HepG2 (cell line): ENCODE measurements around the gene ZNF771. TPM values are rescaled to one million over a fixed set of nuclear protein-coding genes. Genes with fewer than 3 reads are reported as not detected.
A peak's percentile ranks its signal among the peaks of the same experiment; 100 is the strongest.

Experiments
- KDM4B ChIP-seq: sonication (generic); formaldehyde crosslinking; IDR thresholded peaks from 2 replicates; pipeline ENCODE4 v1.4.0; 2020; ENCODE audit warnings: missing genetic modification reagents
- MLXIP ChIP-seq: sonication (generic); formaldehyde crosslinking; IDR thresholded peaks from 2 replicates; pipeline ENCODE4 v1.9.0; 2021; ENCODE audit warnings: missing genetic modification reagents, borderline replicate concordance
- PAWR ChIP-seq: sonication (generic); formaldehyde crosslinking; IDR thresholded peaks from 2 replicates; pipeline ENCODE4 v1.4.0; 2020; ENCODE audit warnings: missing genetic modification reagents, mild to moderate bottlenecking, borderline replicate concordance
- SP2 ChIP-seq: sonication (generic); formaldehyde crosslinking; IDR thresholded peaks from 2 replicates; pipeline ENCODE4 v1.5.1; 2020; ENCODE audit warnings: mild to moderate bottlenecking, missing genetic modification reagents
- TFDP1 ChIP-seq: IDR thresholded peaks from 2 replicates; pipeline ENCODE4 v1.6.1; 2016; ENCODE audit warnings: missing compliant biosample characterization, missing genetic modification reagents, borderline replicate concordance
- ZNF280D ChIP-seq: sonication (generic); formaldehyde crosslinking; IDR thresholded peaks from 2 replicates; pipeline ENCODE4 v1.5.1; 2020; ENCODE audit warnings: mild to moderate bottlenecking, missing genetic modification reagents
- ZNF430 ChIP-seq: sonication (generic); formaldehyde crosslinking; IDR thresholded peaks from 2 replicates; pipeline ENCODE4 v1.9.0; 2021; ENCODE audit warnings: mild to moderate bottlenecking, missing genetic modification reagents
- ZNF567 ChIP-seq: sonication (generic); formaldehyde crosslinking; IDR thresholded peaks from 2 replicates; pipeline ENCODE4 v1.8.1; 2023; ENCODE audit warnings: mild to moderate bottlenecking, missing genetic modification reagents, borderline replicate concordance
- ZNF749 ChIP-seq: sonication (generic); formaldehyde crosslinking; IDR thresholded peaks from 2 replicates; pipeline ENCODE4 v1.8.0; 2022; ENCODE audit warnings: mild to moderate bottlenecking, missing genetic modification reagents, moderate library complexity, borderline replicate concordance
- polyA plus RNA-seq, 8 experiments: library from polyadenylated mRNA; depleted of rRNA in 3 of 8; stranded (reverse) in 7 of 8; unstranded in 1 of 8; fragments of >200 nt; fragmentation: Illumina TruSeq in 4 of 8; extraction: Trizol in 4 of 8; gene quantifications; 2 replicates each; pipeline versions ENCODE4 v1.2.1 to v1.2.3, GENCODE V29; 2011 to 2016; ENCODE audit warnings: low read depth in 4 of 8, missing spikeins in 1 of 8, mixed read lengths in 1 of 8; ENCODE audit not compliant: insufficient read depth in 1 of 8
- total RNA-seq, 5 experiments: library from RNA; depleted of rRNA; stranded (reverse); fragments of >200 nt; fragmentation: Illumina TruSeq; extraction: Trizol; gene quantifications; 2 replicates each; pipeline ENCODE4 v1.2.3, GENCODE V29; 2016; ENCODE audit warnings: low read depth in 1 of 5
- TF ChIP-seq, protein P1 (sequence below): sonication (generic); formaldehyde crosslinking; IDR thresholded peaks from 2 replicates; pipeline ENCODE4 v1.8.1; 2023; ENCODE audit warnings: missing genetic modification reagents, inconsistent platforms, borderline replicate concordance
- TF ChIP-seq, protein P2 (sequence below): sonication (generic); formaldehyde crosslinking; IDR thresholded peaks from 2 replicates; pipeline ENCODE4 v1.5.0; 2020; ENCODE audit warnings: mild to moderate bottlenecking, missing genetic modification reagents

Gene ZNF771
- total and polyA plus RNA-seq, 2 of the 13 experiments (the other 11 are each of a cell fraction or from before 2014, with no cell fraction given): 5.0 to 11.8 TPM

DNA sequence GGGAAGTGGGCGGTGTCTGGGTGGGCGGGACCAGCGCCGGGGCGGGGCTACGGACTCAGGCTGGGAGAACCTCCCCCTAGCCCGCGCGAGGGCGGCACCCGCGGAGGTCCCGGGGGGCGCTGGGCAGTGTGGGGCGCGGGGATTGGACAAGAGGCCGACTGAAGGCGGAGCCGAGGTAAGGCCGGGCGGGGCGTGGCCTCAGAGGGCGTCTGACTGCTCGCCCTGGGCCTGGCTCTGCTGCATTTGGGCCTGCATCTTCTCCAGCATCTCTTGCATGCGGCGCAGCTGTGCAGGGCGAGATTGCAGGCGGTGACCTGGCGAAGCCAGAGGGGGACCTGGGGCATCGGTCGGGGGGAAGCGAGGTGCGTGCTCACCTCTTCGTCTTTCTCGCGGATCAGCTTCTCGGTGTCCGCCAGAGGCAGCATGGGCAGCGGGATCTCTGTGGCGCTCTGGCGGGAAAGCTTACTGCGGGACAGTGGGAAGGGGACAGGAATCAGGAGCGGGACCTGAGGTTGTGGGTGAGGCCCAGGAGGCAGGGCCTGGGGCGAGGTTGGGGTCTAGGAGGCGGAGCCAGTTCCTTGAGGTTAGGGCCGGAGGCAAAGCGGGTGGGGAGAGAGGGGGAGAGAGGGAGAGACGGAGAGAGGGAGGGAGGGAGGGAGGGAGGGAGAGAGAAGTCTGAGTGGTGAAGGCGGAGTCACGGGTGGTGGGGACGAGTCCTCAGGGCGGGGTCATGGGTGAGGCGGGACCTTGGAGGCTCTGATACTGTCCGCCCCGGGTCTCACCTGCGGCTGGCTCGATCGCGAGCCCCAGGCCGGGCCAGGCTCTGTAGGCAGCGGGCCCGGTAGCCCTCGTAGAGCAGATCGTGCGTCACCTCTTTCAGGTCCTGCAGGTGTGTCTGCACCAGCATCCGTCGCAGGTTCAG, 28.9 kb upstream of the ZNF771 start (continued):
- TF ChIP-seq ZNF430 (CRISPR knock-in tag): peak; percentile 52
- peak; percentile 84 for TF ChIP-seq TFDP1 (CRISPR knock-in tag)
- TF ChIP-seq ZNF280D: peak; percentile 79; the same call in 1 of the 2 replicates
- TF ChIP-seq ZNF749 (CRISPR knock-in tag): peak; percentile 89; the same call in 1 of the 2 replicates
- TF ChIP-seq, protein P1, sequence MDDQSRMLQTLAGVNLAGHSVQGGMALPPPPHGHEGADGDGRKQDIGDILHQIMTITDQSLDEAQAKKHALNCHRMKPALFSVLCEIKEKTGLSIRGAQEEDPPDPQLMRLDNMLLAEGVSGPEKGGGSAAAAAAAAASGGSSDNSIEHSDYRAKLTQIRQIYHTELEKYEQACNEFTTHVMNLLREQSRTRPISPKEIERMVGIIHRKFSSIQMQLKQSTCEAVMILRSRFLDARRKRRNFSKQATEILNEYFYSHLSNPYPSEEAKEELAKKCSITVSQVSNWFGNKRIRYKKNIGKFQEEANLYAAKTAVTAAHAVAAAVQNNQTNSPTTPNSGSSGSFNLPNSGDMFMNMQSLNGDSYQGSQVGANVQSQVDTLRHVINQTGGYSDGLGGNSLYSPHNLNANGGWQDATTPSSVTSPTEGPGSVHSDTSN: 0 out of 2 replicates have a peak, but pooled peaks have one; percentile 29
- TF ChIP-seq ZNF567 (CRISPR knock-in tag): peak; percentile 35; the same call in 1 of the 2 replicates
- TF ChIP-seq, protein P2, sequence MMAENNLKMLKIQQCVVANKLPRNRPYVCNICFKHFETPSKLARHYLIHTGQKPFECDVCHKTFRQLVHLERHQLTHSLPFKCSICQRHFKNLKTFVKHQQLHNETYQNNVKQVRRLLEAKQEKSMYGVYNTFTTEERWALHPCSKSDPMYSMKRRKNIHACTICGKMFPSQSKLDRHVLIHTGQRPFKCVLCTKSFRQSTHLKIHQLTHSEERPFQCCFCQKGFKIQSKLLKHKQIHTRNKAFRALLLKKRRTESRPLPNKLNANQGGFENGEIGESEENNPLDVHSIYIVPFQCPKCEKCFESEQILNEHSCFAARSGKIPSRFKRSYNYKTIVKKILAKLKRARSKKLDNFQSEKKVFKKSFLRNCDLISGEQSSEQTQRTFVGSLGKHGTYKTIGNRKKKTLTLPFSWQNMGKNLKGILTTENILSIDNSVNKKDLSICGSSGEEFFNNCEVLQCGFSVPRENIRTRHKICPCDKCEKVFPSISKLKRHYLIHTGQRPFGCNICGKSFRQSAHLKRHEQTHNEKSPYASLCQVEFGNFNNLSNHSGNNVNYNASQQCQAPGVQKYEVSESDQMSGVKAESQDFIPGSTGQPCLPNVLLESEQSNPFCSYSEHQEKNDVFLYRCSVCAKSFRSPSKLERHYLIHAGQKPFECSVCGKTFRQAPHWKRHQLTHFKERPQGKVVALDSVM (CRISPR knock-in tag): peak; percentile 49; the same call in 1 of the 2 replicates
- 0 out of 2 replicates have a peak, but pooled peaks have one; percentile 21 for TF ChIP-seq MLXIP
- TF ChIP-seq PAWR (CRISPR knock-in tag): peak; percentile 93; the same call in 1 of the 2 replicates
- TF ChIP-seq KDM4B (CRISPR knock-in tag): no peak
- TF ChIP-seq SP2: peak; percentile 74; the same call in 1 of the 2 replicates
